Coronary artery (tissue), 2 donors: ENCODE results near the gene SCD5.

ENCODE experiments used
- DNase-seq: peaks from one replicate; pipeline ENCODE4 v3.0.0-alpha.2; 2017; ENCODE audit warnings: low spot score
- H3K27ac ChIP-seq, 2 donors: fragments of 200-600 bp; sonication (generic); one replicate each; pipeline ENCODE4 v1.5.1; 2016 to 2019
- H3K4me3 ChIP-seq: fragments of 200-600 bp; sonication (generic); 2 replicates; pipeline ENCODE4 v1.5.1; 2016; ENCODE audit warnings: mild to moderate bottlenecking, moderate library complexity
- TF ChIP-seq, protein P1 (sequence below): fragments of 200-600 bp; sonication (generic); IDR thresholded peaks from one replicate; pipeline ENCODE4 v1.5.1; 2019; ENCODE audit warnings: antibody characterized with exemption

SCD5 gene

GRCh38 chr4:82809619-82810018 is 11.0 kb upstream of the SCD5 start:
- no peak for DNase-seq
- H3K27ac ChIP-seq: no peak overlapping the region
- TF ChIP-seq, protein P1, sequence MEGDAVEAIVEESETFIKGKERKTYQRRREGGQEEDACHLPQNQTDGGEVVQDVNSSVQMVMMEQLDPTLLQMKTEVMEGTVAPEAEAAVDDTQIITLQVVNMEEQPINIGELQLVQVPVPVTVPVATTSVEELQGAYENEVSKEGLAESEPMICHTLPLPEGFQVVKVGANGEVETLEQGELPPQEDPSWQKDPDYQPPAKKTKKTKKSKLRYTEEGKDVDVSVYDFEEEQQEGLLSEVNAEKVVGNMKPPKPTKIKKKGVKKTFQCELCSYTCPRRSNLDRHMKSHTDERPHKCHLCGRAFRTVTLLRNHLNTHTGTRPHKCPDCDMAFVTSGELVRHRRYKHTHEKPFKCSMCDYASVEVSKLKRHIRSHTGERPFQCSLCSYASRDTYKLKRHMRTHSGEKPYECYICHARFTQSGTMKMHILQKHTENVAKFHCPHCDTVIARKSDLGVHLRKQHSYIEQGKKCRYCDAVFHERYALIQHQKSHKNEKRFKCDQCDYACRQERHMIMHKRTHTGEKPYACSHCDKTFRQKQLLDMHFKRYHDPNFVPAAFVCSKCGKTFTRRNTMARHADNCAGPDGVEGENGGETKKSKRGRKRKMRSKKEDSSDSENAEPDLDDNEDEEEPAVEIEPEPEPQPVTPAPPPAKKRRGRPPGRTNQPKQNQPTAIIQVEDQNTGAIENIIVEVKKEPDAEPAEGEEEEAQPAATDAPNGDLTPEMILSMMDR: no peak
- no peak overlapping the region for H3K4me3 ChIP-seq

- TF ChIP-seq, protein P1: no peak
These were observed 5.2 kb upstream of the SCD5 start for GRCh38 chr4:82803746-82804145.

DNA sequence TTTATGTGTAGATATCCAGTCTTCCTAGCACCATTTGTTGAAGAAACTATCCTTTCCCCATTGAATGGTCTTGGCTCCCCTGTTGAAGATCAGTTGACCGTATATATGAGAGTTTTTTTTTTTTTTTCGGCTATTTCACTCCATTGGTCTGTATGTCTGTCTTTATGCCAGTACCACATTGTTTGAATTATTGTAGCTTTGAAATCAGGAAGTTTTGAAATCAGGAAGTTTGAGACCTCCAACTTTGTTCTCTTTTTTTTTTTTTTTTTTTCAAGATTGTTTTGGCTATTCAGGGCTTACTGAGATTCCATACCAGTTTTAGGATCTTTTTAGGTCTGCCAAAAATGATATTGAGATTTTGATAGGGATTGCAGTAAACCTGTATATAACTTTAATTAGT is 4.3 kb upstream of the SCD5 start:
- TF ChIP-seq, protein P1: no peak
- no peak overlapping the region for H3K4me3 ChIP-seq
- H3K27ac ChIP-seq: no peak overlapping the region
- no peak for DNase-seq

More at GRCh38 chr4:82803746-82804145, 5.2 kb upstream of the SCD5 start:
- Histone ChIP-seq H3K4me3 (no peak overlapping the region), H3K27ac (no peak overlapping the region)
- no peak for DNase-seq

- TF ChIP-seq, protein P1: no peak
- Histone ChIP-seq H3K27ac (no peak overlapping the region), H3K4me3 (no peak overlapping the region)
- no peak for DNase-seq
These were observed 3.4 kb upstream of the SCD5 start for GRCh38 chr4:82801910-82802521.

DNA sequence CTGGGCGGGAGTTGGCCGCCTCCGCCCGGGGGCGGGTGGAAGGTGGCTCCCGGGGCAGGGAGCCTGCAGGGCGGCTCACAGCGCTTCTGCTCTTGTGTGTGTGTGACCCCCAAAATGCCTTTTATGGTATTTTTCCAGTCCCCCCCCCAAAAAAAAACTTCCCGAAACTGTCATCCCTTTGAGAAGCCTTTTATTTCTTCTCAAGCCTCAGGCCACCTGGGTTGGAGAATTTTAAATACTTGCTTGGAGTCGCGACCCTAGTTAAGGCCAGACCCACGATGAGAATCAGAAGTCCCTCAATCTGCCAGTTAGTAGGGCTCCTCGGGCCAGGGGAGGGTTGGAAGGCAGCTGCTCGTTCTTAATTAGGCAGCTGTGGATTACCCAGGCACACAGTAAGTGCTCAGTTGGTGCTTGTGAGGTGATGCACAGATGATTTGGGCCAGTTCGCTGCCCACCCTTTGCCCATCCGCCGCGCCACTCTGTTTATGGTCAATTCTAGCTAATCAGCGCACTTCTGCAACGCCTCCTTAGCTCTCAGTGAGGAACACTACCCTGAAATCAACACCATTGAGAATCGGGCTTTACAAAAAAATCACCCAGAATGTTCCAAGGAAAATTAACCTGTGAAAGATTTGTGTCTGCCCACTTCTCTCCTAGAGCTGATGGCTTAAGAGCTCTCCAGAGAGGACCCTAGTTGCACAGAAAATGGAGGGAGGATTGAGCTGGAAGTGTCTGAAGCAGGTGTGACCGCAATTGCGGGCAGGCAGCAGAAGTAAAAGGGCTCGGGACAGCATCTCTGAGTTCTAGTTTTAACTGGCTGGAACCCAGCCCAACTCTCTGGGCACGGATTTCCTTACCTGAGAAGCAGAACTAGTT is 648 bp upstream of the SCD5 start:
- H3K27ac ChIP-seq: no peak overlapping the region
- TF ChIP-seq, protein P1: no peak
- peak overlapping the region; percentile 91 for H3K4me3 ChIP-seq
- DNase-seq: no peak

GRCh38 chr4:82797405-82798111 is 1.0 kb downstream of the SCD5 start:
- Histone ChIP-seq H3K27ac (peak overlapping the region in 1 of 2 donors; percentile 67), H3K4me3 (peak overlapping the region; percentile 91)
- DNase-seq: no peak
- TF ChIP-seq, protein P1: no peak
